AG20443 (cell line): Measurements from ENCODE around the gene PVALB.
A peak's percentile ranks its signal among the peaks of the same experiment; 100 is the strongest.

ENCODE experiments used
- DNase-seq: peaks from one replicate; pipeline ENCODE4 v3.0.0; 2012; ENCODE audit warnings: low spot score, mixed read lengths

Gene PVALB, protein sequence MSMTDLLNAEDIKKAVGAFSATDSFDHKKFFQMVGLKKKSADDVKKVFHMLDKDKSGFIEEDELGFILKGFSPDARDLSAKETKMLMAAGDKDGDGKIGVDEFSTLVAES

DNA sequence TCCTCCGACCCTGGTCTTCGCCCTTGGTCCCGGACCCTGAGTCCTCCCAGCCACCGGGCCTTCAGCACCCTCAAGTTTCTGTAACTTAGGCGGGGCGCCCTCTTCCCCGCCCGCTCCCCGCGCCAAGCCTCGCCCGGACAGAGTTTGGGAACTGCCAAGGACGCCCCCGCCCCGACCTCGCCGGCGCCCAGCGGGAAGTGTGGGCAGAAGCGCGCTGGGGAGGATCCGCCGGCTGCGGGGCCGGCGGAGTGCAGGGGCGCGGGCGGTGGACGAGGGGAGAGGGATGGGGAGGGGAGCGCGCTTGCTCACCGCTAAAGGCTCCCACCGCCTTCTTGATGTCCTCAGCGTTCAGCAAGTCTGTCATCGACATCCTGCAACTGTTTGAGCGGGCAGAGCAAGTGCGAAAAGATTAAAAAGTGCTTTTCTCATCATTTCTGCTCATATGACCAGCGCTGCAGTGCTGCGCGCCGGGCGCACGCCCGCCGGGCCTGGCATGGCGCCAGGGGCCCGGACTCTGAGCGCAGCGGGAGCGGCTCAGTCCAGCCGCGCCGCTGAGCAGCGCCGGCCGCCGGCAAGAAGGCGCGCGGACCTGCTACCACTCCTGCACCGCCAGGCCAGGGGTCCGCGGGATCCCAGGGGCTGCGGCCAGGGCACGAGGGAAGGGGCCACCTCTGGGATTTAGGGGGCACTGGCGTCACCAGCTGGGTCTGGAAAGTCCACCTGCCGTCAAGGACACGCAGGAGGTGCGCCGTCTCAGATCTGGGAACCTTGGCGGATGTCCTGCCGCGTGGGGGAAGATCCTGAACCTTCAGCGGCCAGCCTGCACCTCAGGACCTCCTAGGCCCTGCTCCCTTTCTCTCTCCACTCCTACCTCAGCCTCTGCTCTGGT lies at the start of gene PVALB:
TSS of gene PVALB (minus strand) at position 400 of the 889 bp plus-strand sequence. CDS start at position 370, 30 bp downstream.
- peak; percentile 76 for DNase-seq

DNA sequence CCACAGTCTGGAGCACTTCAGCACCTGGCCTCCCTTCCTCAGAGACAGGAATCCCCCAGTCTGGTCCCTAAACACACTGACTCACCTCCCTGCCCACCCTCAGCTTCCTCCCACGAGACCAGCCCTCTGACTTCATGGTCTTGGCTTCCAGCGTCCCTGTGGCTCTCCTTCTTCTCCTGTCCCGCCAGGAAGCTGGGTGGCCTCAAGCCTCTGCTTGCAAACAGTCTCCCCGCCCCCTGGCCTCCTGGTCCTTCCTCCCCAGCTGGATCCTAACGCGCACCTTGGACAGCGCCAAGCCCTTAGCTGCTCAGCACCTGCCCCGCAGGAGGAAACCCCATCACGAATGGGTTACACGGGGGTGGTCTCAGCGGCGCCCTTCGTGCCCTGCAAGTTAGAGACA lies 48.5 kb upstream of the PVALB start:
- DNase-seq = no peak

DNA sequence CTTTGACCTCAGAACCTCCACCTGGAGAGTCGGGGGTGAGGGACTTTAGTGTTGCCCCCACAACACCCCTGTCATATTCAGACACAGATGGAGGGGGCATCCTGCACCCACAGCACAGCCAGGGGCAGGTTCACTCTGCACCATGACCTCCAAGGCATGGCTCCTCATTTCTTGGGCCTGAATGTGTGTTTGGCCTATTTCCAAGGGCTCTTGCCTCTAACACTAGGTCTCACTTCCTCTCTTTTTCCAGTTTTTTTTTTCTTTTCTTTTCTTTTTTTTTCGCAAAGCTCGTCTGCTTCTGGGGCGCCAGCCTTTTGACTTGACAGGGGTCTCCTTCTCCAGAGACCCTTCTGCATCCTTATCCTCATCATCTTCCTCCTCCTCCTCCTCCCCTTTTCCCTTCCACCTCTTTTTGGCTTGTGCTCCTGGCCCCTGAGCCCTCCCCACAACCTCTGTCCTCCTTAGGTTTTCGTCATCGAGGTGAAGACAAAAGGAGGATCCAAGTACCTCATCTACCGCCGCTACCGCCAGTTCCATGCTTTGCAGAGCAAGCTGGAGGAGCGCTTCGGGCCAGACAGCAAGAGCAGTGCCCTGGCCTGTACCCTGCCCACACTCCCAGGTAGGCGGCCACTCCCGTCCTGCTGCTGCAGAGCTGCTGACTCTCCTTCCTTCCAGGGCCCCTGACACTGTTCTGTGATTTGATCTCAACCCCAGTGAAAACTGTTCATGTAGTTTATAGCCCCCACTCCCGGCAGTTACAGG lies 47.8 kb upstream of the PVALB start:
- DNase-seq = no peak

DNA sequence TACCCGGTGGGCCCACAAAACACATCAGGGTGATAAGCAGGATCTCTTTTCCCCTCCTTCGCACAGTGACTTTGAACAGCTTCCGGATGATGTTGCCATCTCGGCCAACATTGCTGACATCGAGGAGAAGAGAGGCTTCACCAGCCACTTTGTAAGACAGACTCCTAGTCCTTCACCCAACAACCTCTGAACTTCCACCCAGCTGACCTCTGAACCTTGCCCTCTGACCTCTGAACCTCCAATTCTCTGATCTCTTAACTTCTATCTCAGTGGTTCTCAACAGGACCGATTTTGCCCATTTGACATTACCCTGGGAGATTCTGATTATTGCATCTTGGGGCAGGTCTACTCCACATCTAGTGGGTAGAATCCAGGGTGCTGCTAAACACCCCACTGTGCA lies 47.1 kb upstream of the PVALB start:
- no peak for DNase-seq

DNA sequence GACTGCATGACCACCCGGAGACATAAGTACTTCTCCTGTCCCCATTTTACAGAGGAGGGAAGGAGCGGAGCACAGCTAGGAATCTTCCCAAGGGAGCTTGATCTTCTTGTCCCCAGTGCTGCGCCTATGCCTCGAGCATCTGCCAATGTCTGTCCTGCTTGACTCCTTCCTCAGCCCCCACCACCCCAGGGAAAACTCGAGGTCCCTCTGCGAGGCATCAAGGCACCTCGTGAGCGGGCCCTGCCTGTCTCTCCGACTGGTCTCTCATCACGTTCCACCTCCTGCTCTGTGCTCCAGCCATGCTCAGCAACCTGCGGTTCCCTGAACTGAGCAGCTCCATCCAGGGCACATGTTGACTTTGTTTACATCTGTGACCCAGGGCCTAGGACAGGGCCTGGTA lies 46.4 kb upstream of the PVALB start:
- no peak for DNase-seq

DNA sequence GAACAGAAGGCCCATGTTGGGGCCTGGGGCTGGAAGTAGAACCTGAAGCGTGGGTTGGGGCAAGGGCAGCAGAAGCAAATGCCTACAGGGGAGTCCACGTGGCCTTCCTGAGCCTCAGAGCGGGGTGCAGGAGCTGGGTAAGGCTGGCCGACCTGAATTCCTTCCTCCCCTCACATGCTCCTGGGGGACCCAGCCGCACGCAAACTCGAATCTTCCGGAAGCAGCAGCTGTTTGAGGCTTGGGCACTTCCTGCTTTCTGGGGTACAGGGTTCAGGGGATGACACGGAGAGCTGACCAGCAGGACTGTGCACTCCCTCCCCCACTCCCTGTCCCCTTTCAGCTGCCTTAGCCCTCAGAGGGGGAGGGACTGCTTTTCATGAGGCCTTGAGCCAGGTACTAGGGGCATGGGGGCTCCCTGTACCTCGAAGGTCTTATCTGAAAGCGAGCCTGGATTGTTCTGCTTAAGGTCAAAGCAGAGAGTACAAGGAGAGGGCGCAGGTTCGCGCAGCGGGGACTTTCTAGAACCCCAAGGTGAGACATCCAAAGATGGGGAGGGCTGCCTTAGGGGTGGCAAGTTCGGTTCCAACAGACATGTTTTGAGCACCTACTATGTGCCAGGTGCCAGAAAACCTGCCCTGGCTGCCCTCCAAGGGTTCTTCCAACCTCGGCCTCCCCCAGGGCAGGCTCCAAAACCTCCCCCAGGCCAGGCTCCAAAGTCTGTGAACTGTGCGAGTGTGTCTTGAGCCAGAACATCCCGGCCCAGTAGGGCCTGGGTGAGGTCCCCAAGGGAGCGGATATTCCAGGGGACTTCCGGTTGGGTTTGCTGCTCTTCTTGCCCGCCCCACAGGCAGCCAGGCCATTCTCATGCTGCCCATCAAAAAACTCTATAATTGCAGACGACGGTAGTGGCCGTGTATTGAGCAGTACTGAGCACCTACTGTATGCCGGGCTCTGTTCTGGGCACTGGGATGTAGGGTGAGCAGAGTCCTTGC lies 45.7 kb upstream of the PVALB start:
- DNase-seq = no peak

DNA sequence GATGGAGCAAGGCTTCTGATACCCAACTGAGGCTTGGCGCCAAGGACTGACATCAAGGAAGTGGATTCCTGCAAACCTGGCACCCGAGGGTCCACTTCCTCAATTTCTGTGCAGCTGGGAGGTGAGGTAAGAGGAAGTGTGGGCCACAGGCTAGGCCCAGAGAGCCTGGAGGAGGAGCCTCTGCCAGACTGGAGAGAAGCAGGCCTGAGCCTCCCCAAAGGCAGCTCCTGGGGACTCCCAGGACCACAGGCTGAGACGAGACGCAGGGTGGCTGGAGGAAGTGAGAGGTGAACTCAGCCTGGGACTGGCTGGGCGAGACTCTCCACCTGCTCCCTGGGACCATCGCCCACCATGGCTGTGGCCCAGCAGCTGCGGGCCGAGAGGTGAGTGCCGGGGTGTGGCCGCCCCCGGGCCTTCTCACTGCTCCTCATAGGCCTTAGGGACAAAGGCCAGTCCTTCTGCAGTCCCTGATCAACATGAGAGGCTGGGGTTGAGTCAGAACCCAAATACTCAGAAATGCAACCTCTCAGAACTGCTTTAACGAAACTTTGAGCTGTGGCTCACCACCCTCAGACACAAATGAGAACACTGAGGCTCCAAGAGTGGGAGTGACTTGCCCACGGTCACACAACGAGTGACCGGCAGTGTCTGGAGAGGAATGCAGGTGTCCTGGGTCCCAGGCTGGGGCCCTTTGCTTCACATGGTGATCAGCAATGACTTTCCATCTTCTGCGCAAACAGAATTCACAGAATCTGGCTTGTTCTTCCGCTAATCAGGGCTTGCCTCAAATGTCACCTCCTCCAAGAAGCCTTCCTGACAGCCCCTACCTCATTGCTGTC lies 44.2 kb upstream of the PVALB start, which contains the start of gene NCF4:
TSS of gene NCF4 (plus strand) at position 186 of the 839 bp plus-strand sequence. CDS start at position 352, 166 bp downstream.
- no peak for DNase-seq

DNA sequence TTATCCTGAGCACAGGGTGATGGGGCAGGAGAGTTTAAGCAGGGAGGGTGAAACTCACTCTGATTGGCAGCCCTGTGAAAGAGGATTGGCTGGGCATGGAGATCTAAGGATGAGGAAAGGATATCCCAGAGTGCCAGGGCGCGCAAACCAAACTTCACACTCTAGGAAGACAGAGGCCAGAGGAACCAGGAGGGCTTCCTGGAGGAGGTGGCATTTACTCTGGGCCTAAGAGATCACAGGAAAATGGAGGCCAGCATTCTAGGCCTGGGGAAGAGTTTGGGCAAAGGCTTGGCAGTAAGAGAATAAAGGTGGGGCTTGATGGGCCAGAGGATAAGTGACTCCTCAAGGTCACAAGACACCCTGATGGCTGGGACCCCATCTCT lies 43.6 kb upstream of the PVALB start:
- DNase-seq = no peak

DNA sequence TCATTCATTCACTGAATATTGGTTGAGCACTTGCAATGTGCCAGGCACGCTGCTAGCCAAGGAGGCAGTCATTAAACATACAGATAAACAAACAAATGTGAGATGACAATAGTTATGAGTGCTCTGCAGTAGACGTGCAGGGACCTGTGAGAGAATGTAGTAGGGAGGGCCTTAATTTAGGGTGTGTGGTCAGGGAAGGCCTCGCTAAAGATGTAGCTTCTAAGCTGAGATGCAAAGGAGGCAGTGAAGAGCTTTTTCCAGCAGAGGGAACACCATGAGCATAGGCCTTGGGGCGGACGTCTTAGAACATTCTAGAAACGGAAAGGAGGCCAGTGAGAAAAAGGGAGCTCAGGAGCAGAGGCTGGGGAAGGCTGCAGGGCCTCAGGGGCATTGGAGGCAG lies 43.2 kb upstream of the PVALB start:
- DNase-seq = no peak

DNA sequence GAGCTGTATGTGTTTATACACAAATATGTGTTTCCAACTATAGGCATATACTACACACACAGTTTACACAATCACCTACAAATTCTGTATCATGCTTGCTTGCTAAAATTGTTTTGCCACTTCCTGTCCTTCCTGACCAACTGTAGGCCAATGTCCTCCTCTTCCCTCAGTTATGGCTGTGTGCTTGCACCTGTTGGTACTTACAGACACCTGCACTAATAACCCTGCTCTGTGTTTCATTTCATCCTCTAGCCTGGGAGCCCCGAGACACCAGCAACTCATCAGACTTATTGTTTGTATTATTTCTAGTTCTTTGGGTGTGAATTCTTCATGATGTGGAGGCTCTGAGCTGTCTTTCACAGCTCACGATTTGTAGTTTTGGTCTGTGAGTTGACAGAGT lies 42.1 kb upstream of the PVALB start:
- DNase-seq = no peak

DNA sequence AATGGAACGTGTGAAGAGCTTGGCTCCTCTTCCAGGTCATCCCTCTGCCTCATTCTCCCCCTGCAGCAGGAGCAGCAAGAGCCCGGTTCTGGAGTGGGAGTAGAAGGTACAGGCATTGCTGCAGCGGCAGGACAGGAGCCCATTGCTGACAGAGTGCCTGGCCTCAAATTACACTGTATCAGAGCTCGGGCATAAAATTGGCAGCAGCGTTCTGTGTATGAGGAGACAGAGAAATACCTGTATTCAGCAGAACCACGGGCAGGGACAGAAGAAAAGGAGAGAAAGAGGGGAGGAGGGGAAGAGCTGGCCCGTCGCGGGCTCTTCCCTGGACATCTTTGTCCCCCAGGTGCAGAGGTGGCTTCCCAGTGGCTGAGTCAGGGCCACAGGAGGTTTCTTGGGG lies 41.3 kb upstream of the PVALB start:
- no peak for DNase-seq

DNA sequence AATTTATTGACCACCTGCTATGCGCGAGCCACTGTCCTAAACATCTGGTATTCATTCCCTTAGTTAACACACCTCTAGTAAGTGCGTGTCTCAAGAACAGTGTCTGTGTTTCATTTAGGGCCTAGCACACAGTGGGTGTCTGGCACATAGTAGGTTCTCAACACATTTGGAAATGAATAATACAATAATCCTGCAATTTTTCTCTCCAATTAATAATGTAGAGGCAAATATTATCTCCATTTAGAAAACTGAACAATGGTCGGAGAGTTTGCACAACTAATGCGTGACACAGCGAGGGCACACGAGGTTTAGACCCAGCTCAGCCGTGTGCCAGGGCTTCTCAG lies 39.9 kb upstream of the PVALB start:
- no peak for DNase-seq

DNA sequence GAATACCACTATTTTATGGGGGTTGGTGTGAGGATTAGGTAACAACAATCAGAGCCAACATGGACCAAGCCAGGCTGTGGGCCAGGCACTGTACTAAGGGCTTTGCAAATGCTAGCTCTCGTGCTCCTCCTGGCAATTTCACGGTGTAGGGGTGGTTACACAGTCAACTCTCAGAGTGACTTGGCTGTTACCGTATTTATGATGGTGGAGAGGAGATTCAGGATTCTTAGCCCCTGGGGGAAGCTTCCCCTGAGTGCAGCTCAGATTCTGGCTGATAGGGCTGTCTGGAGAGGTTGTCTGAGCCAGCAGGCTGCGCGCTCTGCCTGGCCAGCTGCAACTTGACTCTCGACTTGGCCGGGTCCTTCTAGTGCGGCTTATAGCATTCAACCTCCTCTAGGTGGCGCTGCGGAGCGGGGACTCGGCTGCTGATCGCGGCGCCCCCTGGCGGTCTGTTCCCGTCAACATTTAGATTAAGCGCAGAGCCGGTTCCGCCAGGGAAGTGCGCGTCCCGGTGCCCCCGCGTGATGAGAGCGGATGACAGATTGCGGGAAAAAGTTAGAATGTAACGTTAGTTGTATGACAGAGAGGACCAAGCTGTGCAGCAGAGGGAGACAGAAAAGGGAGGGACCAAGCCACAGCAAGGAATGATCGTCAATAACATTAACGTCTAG lies 39.4 kb upstream of the PVALB start:
- peak; percentile 95 for DNase-seq

DNA sequence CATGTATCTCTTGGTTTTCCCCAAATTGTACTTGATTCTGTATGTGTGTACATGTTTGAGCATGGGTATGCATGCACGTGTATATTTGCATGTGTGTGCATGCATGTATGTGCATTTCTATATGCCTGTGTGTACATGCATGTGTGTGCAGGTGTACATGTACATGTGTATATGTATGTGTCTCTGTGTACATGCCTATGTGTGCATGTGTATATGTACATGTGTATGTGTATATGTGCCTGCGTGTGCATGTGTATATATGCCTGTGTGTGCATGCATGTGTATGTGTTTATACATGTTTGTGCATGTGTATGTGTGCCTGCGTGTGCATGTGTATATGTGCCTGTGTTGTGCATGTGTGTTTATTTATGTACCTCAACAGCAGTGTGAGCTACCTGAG lies 38.6 kb upstream of the PVALB start:
- no peak for DNase-seq

DNA sequence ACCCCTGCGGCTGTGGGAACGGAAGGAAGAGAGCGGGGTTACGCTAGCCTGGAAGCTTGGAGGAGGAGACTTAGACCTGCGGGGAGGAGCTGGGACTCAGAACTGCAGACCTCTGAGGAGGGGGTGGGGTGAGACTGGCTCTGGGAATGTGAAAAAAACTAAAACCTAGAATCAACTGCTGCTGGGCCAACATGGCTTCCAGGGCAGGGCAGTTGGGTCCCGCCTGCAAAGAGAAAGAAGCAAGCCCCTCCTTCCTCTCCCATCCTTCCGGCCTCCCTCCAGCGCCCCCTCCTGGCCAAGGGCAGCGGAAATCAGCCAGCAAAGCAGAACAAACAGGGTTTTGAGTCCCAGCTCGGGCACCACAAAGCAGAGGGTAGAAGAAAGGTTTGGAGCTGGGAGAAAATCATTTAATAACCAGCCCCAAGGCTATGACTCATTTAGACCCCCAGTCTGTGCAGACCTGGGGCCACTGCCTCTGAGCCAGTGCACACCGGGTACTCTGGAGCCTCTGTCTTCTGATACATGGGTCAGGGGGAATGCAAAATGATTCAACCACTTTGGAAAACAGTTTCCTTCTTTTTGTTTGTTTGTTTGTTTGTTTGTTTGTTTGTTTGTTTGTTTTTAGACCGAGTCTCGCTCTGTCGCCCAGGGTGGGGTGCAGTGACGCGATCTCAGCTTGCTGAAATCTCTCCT lies 36.7 kb upstream of the PVALB start:
- peak; percentile 62 for DNase-seq

DNA sequence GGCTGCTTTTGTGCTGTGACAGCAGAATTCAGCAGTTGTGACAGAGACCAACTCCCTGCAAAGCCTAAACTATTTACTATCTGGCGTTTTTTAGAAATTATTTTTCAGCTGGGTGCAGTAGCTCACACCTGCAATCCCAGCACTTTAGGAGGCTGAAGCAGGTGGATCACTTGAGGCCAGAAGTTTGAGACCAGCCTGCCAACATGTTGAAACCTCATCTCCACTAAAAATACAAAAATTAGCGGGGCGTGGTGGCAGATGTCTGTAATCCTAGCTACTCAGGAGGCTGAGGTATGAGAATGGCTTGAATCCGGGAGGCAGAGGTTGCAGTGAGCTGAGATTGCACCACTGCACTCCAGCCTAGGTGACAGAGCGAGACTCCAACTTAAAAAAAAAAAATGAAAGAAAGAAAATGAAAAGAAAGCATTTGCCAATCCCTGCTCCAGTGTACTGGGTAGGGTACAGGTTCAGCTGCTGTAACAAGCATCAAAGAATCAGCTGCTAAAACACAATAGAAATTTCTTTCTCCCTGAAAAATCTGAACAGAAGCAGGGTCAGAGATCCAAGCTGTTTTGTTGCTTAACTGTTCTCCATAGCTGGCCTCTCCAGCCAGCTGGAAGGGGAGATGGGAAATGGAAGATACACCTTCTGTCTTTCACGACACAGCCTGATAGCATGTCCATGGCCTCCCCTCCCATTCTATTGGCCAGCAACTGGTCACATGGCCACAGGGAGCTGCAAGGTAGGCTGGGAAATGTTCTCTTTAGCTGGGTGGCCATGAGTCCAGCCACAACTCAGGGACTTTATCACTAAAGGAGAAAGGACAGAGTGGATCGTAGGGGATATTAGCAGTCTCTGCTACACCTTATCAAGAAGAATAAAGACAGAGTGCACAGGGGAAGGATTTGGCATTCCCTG lies 35.5 kb upstream of the PVALB start:
- DNase-seq = no peak

DNA sequence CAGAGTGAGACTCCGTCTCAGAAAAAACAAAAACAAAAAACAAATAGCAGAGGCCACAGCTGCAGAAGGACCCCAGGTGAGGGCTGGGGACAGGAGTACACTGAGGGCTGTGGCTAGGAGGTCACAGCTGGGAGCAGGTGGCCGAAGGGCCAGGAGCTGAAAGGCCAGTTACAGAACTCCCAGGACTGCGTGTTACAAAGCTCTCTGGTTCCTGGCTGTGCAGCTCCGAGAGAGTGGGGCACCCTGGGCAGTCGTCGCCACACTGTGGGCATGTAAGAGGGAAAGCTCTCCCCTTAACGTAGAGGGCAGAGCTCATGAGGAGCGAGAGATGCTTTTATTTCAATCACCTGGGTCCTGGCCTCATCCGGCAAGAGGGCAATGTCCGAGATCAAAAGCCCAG lies 33.8 kb upstream of the PVALB start:
- no peak for DNase-seq

DNA sequence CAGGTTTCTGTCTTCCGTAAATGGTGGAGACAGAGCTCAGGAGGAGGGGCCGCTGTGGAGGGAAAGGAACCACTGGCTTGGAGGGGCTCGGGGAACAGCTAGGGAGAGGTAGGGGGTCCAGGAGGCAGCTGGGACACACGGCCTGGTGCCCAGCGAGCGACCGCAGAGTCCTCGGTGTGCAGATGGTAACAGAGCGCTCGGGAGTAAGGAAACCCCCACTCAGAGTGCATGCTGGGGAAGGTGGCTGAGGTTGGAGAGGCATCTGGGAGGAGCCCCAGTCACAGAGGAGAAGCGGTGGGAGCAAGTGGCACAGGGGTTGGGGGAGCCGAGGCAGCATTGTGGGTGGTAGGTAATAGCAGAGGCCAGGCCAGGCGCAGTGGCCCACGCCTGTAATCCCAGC lies 33.2 kb upstream of the PVALB start:
- no peak for DNase-seq

DNA sequence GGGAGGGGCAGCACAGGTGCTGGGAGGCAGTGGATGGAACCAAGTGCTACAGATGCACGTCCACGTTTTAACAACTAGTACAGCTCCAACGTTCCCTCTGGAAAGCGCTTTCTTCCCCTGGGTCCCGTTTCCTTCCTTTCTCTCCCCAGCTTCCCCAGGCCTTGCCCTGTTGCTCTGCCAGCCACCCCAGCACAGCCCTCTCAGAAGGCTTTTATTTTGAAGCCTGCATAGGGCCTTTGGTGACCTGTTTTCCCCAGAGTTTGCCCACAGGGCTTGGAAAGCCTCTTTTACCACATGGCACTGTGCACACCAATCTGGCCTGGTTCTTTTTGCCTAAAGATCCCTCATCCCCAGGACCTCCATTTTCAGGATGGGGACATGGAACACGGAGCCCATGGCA lies 30.1 kb upstream of the PVALB start:
- DNase-seq = no peak
